Measurements from ENCODE around the gene PHYHIPL.

The PHYHIPL gene

DNA sequence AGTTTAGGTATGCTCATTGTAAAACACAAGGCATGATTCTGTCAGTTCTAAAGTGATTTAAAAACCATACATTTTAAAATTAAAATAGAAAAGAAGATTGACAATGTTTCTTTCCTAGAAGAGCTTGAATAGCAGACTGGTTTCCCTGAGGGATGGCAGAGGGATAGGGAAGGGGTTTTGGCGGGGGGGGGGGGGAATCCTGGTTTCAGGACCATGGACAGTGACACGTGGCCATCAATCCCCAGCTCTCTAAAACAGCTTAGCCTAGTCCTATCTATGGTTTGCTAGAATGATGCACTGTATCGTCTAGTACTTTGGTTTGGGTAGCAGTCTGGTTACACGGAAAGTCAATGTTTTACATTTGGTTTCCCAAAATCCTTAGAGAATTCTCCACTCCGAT, 88.7 kb downstream of the PHYHIPL start:
- no peak for DNase-seq

GRCh38 chr10:59266321-59266720, 89.9 kb downstream of the PHYHIPL start:
- no peak for DNase-seq

DNA sequence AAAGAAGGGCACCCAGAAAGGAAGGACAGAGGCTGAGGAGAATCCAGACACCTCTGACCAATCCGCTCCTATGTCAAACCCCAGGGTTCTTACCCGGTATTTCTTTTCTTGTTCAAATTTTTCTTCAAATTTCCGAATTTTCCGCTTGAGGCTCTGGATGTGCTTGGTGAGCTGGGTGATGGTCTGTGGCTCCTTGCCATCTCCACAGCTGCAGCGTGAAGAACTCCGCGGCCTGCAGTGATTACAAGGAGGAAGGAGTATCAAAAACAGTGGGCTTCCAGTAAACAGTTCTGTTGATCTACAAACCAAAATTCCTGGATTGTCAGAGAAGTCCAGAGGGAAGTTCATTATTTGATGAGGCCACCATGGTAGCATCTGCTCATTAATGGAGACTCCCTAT, 92.0 kb downstream of the PHYHIPL start:
- DNase-seq = no peak

- DNase-seq = no peak
Measured at GRCh38 chr10:59269651-59270050, 93.2 kb downstream of the PHYHIPL start.

DNA sequence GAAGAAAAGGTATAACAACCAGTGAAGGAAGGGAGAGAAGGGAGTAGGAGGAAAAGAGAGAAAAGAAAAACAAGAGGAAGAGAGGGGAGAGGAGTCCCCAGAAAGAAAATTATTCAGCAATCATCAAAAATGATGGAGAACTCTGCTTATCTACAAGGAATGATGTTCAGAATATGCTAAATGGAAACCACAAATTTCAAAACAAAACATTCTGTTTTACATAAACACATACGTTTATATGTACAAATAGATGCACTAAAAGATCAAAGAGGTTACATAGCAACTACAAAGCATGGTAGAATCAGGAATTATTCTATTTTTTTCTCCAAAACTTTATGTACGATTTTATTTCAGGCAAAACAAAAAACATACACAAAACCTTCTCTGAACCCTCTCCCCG, 94.0 kb downstream of the PHYHIPL start:
- no peak for DNase-seq

DNA sequence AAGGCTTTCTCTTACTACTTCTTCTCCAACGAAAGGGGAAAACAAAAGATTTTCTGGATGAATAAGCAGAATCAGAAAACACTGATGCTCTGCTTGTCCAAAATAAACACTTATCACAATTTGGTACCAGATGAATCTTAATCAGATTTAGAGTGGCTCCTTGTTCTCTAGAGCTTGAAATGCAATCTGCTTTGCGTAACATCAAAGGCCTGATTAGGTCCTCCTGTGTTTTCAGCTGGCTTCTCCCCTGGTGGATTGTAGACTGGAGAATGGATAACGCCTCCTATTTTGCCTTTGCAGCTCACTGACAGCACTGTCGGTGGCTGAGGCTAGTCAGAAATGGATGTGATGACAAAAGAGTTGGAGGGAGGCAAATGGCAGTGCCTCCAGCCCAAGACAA, 94.7 kb downstream of the PHYHIPL start:
- DNase-seq = no peak

DNA sequence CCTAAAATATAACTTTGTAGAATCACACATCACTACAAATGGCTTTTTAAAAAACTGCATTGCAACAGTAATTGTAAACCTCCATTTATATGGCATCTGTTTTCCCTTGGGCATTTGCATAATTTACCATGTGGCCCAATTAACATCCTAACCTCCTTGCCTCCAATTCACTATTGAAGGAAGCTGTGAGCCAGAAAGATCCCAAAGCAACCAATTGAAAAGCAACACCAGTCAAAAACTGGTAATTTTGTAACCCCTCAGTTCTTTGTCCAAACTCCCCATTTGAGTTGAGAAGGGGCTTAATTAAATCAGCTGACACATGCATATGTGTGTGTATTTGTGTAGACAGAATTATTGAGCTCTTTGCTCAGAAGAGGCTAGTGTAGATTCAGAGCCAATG, 95.6 kb downstream of the PHYHIPL start:
- DNase-seq = no peak

DNA sequence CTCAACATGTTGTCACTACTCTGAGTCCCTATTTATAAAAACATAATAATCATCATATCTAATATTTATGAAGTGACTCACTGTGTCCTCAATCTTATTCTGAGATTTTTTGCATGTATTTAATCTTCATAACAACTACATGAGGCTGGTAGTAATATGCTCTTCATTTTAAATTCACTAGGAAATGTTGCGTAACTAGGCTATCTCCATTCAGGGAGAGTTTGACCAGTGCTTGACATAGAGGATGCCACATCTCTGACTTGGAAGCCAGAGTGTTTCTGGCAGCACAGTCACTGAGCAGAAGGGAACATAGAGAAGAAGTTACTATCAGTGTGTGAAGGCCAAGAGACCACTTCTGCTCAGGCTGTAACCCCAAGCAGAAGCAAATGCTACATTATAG, 97.0 kb downstream of the PHYHIPL start:
- DNase-seq = no peak

GRCh38 chr10:59276133-59276532, 99.7 kb downstream of the PHYHIPL start:
- DNase-seq = no peak

DNA sequence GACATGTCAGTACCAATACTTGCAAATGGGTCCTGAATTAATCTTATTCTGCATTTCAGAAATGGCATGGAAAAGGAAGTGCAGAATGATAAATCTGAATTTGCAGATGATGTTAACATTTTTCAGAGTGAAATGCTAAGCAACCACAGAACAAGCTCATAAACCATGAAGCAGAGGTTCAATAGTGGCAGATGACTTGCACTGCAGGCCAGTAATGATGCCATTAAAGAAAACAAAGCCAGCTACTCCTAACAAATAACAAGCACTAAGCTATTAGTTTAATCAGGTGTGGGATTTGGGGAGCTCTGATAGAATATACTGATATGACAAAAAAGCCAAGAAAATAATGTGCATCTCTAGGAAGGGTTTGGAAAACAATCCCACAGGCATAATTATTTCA, 100.5 kb downstream of the PHYHIPL start:
- no peak for DNase-seq

- no peak for DNase-seq
Measured at GRCh38 chr10:59279476-59279875, 103.0 kb downstream of the PHYHIPL start.

- no peak for DNase-seq
Measured at GRCh38 chr10:59279991-59280505, 103.6 kb downstream of the PHYHIPL start.

DNA sequence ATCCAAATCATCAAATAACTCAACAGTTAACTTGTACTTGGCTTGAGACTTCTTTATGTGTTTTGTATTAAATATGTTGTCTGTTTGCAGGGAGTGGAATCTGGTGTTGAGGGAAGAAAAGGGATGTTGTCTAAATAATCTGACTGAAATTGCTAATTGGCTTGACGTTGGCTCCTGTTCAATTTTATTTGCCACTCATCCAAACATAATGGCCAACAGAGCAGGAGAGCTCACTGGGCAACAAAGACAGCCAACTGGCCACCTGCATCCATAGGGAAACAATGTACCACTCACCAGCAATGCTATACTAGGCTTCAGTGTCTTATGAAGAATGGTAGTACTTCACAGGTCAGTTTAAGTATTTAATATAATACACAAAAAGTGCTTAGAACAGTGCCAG, 105.4 kb downstream of the PHYHIPL start:
- DNase-seq = no peak

- DNase-seq = no peak
Measured at GRCh38 chr10:59283456-59284091, 107.1 kb downstream of the PHYHIPL start.

DNA sequence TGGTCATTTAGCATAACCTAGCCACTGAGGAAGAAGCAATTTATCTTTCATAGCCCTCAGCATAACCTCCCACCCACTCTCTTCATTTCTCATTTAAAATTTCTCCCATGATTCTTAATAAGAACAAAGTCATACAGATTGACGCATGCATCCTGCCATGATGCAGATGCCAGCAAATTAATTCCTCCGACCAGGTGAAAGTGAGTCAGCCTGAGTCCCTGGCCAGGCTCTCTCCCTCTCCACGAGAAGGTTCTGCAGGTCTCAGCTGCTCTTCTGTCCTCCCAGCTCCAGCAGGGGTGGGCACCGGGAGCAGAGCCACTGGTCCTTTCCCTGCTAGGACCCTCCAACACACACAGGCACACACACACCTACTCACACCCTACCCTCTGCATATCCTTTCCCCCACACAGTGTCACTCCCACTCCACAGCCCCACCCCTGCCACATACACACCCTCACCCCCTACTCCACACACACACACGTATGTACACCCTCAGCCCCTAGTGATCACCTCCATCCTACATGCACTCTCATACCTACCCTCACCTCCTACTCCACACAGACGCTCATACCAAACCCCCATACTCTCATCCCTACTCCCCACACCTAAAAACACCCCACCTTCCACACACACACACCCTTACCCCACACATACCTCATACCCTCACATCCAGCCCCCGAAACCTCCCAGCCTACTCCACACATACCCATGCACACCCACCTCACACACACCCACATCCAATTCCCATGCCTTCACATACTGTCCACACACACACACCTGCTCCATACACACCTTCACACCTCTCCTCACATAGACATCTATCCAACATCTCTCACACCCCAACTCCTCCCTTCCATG, 107.9 kb downstream of the PHYHIPL start:
- no peak for DNase-seq

- DNase-seq = no peak
Measured at GRCh38 chr10:59285073-59285472, 108.6 kb downstream of the PHYHIPL start.

- DNase-seq = no peak
Measured at GRCh38 chr10:59285848-59286247, 109.4 kb downstream of the PHYHIPL start.

GRCh38 chr10:59287587-59288255, 111.3 kb downstream of the PHYHIPL start:
- no peak for DNase-seq

GRCh38 chr10:59289853-59290252, 113.4 kb downstream of the PHYHIPL start:
- DNase-seq = no peak

GRCh38 chr10:59290448-59290847, 114.0 kb downstream of the PHYHIPL start:
- no peak for DNase-seq
